Hematopoietic multipotent progenitor cell treated with erythropoietin and hydrocortisone succinate and interleukin-3 and kit ligand, for 6 days (in vitro differentiated cells): ENCODE measurements around the gene ENTPD7.

ENCODE experiments used
- DNase-seq: peaks from one replicate; pipeline ENCODE4 v3.0.0-alpha.2; 2015

ENTPD7 gene

DNA sequence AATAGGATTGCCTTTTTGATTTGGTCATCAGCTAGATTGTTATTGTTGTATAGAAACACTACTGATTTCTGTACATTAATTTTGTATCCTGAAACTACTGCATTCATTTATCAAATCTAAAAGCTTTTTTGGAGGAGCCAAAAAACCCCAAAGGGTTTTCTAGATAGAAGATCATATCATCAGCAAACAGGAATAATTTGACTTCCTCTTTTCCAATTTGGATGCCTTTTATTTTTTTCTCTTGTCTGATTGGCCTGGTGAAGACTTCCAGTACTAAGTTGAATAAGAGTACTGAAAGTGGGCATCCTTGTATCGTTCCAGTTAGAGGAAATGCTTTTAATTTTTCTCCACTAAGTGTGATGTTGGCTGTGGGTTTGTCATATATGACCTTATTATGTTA, 10.6 kb upstream of the ENTPD7 start:
- DNase-seq: no peak

DNA sequence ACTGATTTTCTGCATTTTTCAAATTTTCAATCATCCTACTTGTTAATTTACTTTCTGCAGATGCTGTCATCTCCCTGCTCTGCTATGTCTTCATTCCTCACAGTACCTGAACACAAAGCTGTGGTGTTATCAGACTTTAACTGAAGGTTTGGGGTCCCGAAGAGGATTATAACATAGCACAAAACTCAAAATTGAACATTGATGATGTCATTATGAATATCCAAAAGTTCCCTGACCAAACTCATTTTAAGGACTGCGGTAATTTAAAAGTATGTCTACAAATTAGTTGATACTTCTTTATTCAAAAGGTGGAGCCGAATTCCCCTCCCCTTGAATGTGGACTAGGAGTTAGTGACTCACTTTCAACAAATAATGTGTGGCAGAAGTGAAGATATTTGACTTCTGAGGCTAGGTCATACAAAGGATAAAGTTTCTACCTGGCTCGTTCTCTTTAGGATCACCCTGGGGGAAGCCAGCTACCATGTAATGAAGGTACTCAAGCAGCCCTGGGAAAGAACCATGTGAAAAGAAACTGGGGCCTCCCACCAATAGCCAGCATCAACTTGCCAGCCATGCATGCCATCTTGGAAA, 6.4 kb upstream of the ENTPD7 start:
- DNase-seq: no peak

DNA sequence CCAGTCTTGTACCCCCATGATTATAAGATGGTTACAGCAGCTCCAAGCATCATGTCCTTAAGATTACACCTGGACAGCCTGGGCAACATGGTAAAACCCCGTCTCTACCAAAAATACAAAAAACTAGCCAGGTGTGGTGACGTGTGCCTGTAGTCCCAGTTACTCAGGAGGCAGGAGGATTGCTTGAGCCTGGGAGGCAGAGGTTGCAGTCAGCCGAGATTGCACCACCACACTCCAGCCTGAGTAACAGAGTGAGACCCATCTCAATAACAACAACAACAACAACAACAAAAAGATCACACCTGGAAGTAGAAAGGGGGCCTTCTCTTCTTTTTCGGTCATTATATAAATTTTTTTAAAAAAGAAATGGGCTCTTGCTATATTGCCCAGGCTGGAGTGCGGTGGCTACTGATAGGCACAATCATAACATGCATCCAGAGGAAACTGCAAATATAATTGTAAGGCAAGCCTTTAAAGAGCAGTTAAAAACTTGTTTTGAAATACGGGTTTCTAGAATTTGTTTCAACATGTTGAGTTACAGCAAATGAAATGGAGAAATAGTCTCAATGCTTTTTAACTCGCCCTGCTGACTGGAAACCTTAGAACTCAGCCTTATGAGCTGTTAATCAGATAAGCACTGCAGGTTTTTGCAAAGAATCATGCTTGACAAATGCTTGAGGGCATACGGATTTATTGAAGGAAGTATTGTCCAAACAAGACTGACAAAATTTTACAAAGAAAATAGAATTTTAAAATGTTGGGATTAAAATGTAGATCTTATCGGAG, 4.7 kb upstream of the ENTPD7 start:
- peak; percentile 61 for DNase-seq

DNA sequence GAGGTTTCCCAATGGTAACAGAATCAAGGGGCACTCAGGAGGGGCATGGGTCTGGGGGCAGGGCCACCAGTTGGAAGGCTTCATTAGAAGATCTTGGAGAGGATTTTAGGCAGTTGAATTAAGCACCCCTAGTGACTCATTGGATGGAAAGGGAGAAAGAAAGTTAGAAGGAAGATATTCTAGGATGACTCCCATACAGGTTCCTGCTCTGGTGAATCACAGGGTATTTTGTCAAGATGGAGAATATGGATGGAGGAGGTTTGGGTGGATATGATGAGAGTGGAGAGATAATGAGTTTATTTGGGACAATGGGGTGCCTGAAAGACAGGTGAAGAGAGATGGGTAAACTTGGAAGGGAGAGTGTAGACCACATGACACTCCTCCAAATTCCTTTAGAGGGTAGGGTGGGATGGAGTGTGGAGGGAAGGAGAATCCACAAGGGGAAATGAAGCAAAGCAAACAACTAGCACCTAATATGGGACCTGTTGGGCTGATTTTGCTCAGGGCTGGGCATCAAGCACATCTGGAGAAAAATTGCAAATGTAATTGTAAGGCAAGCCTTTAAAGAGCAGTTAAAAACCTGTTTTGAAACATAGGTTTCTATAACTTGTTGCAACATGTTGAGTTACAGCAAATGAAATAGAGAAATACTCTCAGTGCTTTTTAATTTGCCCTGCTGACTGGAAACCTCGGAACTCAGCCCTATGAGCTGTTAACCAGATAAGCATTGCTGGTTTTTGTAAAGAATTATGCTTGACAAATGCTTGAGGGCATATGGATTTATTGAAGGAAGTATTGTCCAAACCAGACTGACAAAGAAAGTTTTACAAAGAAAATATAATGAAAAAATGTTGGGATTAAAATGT, 2.9 kb upstream of the ENTPD7 start:
- DNase-seq: peak; percentile 68

DNA sequence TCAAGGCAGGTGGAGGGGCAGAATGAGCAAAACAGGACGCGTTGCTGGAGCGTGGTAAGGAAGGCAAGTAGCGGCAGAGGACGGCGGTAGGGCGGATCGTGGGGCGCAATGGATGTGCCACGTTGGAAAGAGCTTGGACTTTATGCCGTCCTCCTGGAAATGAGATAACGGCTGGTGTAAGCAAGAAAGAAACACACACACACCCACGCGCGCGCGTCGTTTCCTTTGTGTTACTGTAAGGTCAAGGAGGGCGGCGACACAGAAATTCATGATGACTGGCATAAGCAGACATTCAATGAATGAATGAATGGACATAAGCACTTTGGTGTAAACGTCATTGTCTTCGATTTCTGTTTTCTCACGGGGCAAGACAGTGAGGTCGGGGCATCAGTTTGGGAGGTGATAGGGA, 683 bp upstream of the ENTPD7 start:
- DNase-seq: peak; percentile 70

DNA sequence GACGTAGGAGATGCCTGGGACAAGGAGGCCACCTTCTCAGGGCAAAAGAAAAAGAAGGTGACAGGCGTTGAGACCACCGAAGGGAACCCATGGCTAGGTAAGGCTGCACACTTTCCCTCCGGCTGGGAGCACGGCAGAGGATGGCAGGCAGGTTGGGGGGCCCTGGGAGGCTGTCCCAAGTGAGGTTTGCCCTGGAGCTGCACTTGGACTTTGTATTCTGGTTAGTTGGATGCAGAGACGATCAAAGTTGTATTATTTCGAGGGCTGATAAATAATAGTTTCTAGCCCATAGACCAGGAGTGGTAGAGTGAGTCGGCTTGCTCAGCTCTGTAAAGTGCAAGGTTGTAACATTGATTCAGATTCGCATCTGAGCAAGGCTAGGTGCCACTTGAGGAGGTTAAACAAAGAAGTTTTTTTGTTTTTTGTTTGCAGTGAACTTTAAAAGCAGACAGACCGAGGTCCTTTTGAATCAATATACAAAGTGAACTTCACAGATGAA, 608 bp downstream of the ENTPD7 start:
- no peak for DNase-seq

DNA sequence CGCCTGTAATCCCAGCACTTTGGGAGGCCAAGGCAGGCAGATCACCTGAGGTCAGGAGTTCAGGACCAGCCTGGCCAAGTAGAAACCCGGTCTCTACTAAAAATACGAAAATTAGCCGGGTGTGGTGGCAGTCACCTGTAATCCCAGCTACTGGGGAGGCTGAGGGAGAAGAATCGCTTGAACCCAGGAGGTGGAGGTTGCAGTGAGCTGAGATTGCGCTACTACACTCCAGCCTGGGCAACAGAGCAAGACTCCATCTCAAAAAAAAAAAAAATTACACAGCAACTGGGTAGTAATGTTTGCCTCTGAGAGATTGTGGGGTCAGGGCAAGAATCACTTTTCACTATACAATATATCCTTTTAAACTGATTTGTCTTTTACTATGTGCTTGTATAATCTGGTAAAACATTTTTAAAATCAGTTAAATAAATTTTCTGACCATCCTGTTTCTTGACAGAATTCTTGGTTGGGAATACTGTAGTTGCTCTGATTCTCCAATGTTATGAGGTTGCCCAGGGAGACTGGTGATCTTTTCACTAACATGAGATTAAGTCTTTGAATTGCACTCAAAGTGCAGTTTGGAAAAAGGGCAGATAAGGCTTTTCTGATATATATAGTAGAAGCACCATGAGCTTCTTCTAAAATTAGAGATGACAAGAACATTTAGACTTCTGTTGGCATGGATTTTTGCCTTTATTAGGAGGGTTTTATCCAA, 1.5 kb downstream of the ENTPD7 start:
- no peak for DNase-seq

DNA sequence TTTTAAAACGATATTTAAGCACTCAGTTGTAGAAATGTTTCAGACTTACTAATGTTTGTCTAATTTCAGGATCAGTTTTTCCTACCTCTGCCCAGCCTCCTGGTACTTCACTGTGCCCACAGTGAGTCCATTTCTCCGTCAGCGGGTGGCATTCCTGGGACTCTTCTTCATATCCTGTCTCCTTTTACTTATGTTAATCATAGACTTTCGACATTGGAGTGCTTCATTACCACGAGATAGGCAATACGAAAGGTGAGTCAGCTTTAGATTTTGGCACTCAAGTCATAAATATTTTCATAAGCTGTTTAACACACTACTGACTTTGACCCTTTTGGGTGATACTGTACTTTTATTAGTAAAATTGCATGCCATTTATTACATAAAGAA, 2.1 kb downstream of the ENTPD7 start:
- DNase-seq: no peak

DNA sequence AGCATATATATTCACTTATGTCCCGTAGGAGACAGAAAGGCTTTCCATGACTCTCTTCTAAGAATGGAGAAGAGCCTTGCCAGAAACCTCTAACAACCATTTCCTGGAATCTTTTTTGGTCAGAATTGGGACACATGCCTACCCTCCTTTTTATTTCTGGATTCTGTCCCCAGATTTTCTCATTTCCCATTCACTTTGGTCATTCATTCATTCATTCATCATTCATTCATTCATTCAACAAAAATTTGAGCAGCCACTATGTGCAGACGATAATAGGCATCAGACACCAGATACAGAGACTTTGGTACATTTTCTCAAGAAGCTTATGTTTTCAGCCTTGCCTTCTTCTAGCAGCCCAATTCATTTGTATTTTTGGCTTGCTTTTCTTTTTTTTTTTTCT, 6.0 kb downstream of the ENTPD7 start:
- no peak for DNase-seq

DNA sequence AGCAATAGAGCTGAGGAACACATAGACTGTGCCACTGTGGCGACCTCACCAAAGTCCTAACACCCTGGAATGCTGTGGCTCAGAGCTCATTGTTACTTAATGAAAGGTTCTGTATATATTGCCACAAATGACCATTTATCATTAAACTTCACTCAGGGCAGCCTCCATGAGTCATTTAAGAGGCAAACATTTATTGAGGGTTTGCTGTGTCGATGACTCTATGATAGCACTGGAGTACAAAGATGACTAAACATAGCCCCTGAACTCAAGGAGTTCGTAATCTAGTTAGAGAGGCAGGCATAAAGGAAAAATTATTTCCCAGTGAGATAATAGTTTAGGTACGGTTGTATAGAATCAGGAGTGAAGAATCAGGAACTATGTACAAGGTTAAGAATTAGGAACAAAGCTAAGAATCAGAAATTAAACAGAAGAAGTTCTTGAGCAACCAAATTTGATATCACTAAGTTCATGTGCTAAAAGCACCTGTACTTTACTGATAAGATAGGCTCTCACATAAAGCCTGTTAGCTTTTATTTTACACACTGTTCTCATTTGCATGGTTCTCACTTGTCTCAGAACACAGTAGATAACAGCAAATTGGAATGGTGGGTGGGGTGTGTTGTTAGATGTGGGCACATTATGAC, 7.9 kb downstream of the ENTPD7 start:
- DNase-seq: peak; percentile 88

DNA sequence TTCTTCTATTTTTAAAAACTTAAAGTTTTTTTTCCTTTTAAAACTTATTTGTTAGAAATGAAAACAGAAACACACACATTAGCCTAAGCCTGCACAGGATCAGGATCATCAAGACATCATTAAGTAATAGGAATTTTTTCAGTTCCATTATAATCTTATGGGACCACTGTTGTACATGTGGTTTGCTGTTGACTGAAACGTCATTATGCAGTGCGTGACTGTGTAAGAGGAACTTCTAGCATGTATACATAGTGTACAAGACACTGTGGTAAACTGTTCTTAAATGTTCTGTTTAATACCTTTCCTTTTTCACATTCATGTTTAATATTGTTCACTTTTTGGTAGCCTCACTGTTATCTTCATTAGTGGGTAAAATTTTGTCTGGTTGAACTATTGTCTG, 12.1 kb downstream of the ENTPD7 start:
- no peak for DNase-seq

DNA sequence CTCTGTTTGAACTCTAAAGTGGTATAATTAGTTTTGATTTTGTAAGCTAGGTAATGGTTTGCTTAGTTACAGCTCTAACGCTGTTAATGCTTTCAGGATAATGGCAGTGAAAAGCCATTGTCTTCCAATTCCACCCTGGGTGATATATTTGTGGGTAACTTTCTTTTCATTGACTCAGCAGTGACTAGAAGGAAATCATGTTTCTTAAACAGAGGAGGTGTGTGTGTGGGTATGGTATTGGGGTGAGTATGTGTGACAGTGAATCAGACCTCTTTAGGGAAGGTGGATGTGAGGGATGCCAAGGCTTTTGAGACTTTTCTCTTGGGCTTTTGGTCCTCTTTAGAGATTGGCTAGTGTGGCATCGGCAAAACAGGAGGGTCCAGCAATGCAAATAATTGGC, 13.6 kb downstream of the ENTPD7 start:
- no peak for DNase-seq

DNA sequence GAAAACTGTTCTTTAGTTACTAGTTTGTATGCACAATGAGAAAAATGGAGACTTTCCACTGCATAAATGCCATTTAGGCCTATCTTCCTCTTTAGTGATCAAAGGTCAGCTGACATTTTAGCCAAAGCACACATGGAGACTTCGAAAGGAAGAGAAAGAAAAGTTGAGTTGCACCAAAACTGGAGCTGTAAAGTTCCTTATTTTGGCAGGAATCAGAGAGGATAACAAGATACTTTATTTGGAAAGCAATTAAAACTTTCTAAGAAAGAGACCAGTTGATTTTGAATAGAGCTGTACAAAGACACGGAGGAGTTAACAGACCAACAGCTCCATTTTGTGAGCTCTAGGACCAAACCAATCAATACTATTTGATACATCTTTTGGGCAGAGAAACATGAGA, 14.2 kb downstream of the ENTPD7 start:
- DNase-seq: no peak

DNA sequence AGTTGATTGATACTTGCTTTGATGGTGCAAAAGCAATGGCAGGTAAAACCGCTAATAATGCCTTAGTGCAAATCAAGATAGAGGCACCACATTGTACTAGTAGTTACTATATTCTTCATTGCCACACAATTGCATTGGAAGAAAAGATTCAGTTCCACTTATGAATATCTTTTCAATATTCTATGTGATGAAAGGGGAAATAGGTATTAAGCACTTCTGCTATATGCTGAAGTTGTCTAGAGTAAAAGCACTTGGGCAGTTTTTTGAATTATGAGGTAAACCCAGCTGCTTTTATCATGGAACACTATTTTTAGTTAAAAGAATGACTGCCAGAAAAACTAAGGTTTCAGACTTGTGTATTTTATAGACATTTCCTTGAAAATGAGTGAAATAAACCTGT, 15.5 kb downstream of the ENTPD7 start:
- no peak for DNase-seq

DNA sequence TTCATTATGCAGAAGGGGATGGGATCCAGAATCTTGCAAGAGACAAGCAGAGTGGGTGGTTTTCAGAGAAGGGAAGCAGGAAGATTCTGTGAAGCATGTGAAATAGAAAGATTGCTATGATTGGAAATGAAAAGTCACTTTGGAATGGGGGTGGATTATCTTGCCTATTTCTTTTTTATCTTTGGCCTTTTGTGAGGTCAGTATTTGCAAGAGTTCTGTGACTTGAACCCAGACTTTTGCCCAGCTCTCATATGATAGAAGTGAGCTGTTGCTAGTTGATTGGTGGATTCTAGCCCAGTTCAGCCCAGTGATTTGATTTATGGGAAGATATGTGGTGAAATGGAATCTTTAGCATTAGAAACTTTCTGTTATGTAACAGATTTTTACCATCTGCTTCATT, 17.1 kb downstream of the ENTPD7 start:
- no peak for DNase-seq

DNA sequence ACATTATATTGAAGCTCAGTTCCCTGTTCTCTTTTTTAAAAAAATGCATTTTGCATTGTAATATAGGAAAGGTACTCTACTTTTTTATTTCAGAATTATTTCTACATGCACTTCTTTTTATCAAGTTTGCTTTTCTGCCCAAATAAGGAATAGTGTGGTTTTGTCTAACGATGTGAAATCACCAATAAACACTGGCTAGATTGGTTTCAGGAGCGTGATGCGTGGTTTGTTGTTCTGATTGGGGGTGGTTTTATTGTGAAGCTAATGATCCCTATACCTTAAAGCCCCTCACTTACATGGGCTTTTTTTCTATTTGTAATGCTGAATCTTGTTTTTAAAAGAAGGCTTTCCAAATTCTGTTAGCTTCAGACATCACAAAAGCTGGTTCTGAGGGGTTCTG, 17.6 kb downstream of the ENTPD7 start:
- no peak for DNase-seq

DNA sequence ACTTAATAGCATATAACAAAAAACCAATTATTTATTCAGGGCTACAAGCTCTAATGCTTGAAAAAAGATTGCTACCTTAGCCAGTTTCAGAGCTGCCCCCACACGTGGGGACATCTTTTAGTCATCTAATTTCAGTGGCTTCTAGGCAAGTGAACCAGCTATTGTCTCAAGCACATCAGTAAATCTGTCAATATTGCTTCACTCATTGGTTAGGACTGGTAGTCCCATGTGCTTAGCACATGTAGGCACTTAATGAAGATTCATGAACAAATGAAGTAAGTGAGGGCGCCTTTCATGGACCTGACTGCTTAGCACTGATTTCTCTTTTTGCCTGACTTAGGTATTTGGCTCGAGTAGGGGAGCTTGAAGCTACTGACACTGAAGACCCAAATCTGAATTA, 19.6 kb downstream of the ENTPD7 start:
- DNase-seq: no peak

DNA sequence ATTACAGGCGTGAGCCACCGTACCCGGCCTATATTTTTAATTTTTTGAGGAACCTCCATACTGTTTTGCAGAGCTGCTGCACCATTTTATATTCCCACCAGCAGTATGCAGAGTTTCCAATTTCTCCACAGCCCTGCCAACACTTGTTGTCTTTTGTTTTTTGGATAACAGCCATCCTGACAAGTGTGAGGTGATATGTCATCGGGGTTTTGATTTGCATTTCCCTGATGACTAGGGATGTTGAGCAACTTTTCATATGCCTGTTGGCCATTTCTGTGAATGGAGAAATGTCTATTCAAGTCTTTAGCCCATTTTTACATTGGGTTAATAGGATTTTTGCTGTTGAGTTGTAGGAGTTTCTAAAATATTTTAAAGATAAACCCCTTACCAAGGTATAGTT, 22.2 kb downstream of the ENTPD7 start:
- no peak for DNase-seq

DNA sequence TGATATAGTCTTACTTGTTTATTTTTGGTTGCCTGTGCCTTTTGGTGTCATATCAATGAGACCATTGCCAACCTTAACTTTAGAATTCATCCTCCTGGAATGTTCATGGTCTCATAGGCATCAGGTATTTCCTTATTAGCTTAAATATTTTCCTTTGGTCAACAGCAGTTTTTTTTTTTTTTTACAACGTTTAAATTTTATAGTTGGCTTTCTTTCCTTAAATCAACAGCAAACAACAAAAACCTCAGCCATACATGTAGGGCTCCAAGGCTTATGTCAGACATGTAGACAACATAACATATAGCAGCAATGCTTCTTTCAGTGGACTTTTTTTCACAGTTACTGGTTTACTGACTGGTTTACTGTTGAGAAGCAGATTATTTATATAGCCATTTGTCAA, 22.7 kb downstream of the ENTPD7 start:
- no peak for DNase-seq

DNA sequence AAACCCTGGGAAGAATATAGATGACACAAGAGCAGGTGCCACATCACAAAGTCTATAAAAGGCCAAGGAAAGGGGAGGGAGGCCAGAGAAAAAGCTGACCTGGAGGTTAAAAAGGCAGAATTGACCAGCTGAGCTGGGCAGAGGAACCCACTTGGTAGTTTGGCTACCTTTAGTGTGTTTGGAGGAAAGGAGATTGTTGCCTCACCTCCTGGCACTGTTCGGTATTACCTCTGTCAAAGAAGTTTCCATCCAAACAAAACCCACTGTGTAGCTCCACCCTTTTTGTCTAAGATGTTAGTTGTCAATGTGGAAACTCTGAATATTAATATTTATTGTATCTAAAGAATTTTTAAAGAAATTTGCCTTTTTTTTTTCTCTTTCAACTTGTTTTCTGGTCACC, 23.4 kb downstream of the ENTPD7 start:
- peak; percentile 62 for DNase-seq

DNA sequence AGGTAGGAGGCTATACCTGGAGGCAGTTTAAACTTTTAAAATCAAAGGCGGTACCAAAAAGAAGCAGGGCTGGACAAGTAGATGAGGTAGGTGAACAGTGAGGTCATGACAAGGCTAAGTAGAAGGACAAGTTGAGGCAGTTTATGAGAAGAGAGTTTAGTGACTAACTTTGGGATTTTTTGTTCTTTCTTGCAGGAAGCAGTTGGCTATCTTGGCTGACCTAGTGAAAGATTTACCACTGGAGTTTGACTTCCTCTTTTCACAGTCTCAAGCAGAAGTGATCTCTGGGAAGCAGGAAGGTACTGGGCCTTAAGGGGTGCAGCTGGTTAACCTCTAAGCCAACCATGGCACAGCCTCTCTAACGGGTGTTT, 26.3 kb downstream of the ENTPD7 start:
- peak; percentile 78 for DNase-seq

DNA sequence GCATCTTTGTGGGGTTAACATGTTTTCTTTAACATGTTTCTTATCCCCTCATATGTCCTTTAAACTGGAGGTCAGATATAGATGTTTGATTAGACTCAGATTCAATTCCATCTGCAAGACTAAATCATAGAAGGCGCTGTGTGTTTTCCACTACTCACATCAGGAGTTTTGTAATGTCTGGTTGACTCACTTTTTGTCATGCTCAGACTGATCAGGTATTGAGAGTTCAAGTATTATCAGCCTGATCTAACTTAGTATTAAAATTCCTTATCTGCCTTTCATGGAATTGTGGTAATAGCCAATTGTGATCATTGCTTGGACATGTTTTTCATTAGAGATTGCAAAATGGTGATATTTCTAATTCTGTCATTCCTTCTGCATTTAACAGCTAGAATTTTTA, 30.2 kb downstream of the ENTPD7 start:
- no peak for DNase-seq
